ACC112 (cell line): Measurements from ENCODE around the gene GMPPB.

Experiments used
- H2AFZ ChIP-seq: fragments of 200-600 bp; sonication (generic); one replicate; pipeline ENCODE4 v1.6.0; 2017; ENCODE audit warnings: antibody characterized with exemption, low read length; ENCODE audit not compliant: unreplicated experiment
- H3K27ac ChIP-seq: fragments of 200-600 bp; sonication (generic); 2 replicates; pipeline ENCODE4 v1.5.1; 2014; ENCODE audit warnings: low read depth, mild to moderate bottlenecking, antibody characterized with exemption, low read length, moderate library complexity
- H3K27me3 ChIP-seq: fragments of 200-600 bp; sonication (generic); 2 replicates; pipeline ENCODE4 v1.6.1; 2014; ENCODE audit warnings: mild to moderate bottlenecking, antibody characterized with exemption, low read length, moderate library complexity, mixed read lengths; ENCODE audit not compliant: insufficient read depth
- H3K36me3 ChIP-seq: fragments of 200-600 bp; sonication (generic); 2 replicates; pipeline ENCODE4 v1.6.1; 2016; ENCODE audit warnings: mild to moderate bottlenecking, antibody characterized with exemption, low read length, moderate library complexity, mixed read lengths; ENCODE audit not compliant: insufficient read depth
- H3K4me1 ChIP-seq: fragments of 200-600 bp; sonication (generic); one replicate; pipeline ENCODE4 v1.6.1; 2016; ENCODE audit warnings: low read length, mixed read lengths; ENCODE audit not compliant: insufficient read depth, unreplicated experiment, control insufficient read depth
- H3K4me3 ChIP-seq: fragments of 200-600 bp; sonication (generic); 2 replicates; pipeline ENCODE4 v1.5.1; 2014; ENCODE audit warnings: mild to moderate bottlenecking, low read depth, low read length
- H3K79me2 ChIP-seq: fragments of 200-600 bp; sonication (generic); one replicate; pipeline ENCODE4 v1.6.0; 2016; ENCODE audit warnings: low read length; ENCODE audit not compliant: control insufficient read depth, unreplicated experiment, insufficient read depth

The GMPPB gene

DNA sequence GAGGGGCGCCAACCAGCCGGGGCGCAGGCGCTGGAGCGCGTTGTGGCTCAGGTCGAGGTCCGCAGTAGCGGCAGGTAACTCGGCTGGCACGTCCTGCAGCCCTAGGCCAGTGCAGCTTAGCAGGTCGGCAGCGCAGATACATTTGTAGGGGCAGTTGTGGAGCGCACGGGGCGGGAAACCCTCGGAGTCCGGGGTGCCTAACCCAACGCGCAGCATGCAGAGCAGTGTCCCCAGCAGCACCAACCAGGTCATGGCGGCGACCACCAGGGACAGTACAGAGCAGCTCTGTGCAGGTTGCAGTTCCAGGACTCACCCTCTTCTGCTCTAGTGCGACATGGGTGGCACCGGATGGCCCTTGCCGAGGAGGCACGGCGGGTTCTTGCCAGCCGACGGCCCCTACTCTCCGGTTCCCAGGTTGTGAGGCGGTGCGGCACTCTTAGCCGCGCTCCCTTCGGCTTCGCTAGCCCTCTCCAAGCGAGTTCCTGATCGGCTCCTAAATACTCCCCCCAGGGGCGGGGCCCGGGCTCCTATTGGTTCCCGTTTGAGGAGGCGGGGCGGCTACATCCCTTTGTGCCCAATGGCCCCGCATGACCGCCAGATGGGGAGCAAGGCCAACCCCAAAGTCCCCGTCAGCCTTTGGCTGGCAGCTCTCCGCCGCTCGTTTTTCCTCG is 4.4 kb downstream of the GMPPB start, which contains the start of gene AMIGO3:
Gene AMIGO3, minus strand, starts transcription at position 471 of the 671 bp plus-strand sequence. Its CDS starts 219 bp downstream, at position 252.
- H3K79me2 ChIP-seq, result peaks cover 14% of the 10 kb centered on the region
- no peaks in the 10 kb centered on the region for H3K36me3 ChIP-seq
- no peak within 1 kb of the TSS for H2AFZ ChIP-seq
- H3K27ac ChIP-seq, result no peak within 1 kb of the TSS
- peak within 1 kb of the TSS; percentile 70 for H3K4me3 ChIP-seq
- H3K4me1 ChIP-seq, result peaks cover 9% of the 10 kb centered on the region
- no peaks in the 10 kb centered on the region for H3K27me3 ChIP-seq

- no peaks in the 10 kb centered on the region for H3K27me3 ChIP-seq
- no peaks in the 10 kb centered on the region for H3K36me3 ChIP-seq
- no peak overlapping the region for H3K27ac ChIP-seq
- peaks cover 8% of the 10 kb centered on the region for H3K4me1 ChIP-seq
- peaks cover 14% of the 10 kb centered on the region for H3K79me2 ChIP-seq
- H3K4me3 ChIP-seq, result peak overlapping the region; percentile 70
- H2AFZ ChIP-seq, result no peak overlapping the region
Observed at GRCh38 chr3:49718858-49719213, 4.9 kb downstream of the GMPPB start.

DNA sequence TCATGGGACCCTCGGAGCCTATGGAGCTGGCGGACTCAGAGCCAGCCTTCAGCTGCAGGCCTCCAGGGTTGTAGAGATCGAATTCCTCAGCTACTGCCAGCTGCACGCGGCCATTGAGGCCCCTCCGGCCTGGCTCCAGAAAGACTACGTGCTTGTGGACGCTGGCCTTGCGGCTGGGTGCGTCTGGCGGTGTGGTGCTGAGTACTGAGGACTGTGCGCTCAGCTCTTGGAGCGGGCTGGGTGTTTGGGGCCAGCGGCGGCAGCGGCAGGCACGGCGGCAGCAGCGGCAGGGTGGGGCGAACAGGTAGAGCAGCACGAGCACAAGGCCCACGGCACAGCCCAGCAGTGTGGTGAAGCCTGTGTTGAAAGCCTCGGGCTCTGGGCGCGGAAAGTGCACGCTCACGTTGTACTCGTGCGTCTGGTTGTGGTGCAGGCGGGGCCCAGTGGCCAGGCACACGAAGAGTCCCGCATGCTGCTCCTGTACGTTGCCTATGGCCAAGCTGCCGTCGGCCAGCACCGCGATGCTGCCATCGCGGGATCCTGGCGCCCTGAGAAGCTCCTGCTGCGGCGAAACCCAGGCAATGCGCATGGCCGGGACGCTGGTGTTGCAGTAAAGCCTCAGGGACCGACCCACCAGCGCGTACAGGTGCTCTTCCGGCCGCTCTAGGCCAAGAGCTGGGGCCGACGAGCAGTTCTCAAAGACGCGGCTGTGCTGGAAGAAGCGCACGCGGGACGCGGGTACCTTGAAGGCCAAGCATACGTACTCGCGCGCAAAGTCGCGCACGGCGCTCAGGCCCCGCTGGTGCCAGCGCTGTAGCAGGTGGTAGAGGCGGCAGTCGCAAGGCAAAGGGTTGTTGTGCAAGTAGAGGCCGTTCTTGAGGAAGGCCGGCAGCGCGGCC is 5.5 kb downstream of the GMPPB start:
- H3K4me1 ChIP-seq, result peaks cover 8% of the 10 kb centered on the region
- no peaks in the 10 kb centered on the region for H3K27me3 ChIP-seq
- H3K36me3 ChIP-seq, result no peaks in the 10 kb centered on the region
- H3K4me3 ChIP-seq, result no peak overlapping the region
- H2AFZ ChIP-seq, result no peak overlapping the region
- H3K27ac ChIP-seq, result no peak overlapping the region
- H3K79me2 ChIP-seq, result peaks cover 11% of the 10 kb centered on the region

DNA sequence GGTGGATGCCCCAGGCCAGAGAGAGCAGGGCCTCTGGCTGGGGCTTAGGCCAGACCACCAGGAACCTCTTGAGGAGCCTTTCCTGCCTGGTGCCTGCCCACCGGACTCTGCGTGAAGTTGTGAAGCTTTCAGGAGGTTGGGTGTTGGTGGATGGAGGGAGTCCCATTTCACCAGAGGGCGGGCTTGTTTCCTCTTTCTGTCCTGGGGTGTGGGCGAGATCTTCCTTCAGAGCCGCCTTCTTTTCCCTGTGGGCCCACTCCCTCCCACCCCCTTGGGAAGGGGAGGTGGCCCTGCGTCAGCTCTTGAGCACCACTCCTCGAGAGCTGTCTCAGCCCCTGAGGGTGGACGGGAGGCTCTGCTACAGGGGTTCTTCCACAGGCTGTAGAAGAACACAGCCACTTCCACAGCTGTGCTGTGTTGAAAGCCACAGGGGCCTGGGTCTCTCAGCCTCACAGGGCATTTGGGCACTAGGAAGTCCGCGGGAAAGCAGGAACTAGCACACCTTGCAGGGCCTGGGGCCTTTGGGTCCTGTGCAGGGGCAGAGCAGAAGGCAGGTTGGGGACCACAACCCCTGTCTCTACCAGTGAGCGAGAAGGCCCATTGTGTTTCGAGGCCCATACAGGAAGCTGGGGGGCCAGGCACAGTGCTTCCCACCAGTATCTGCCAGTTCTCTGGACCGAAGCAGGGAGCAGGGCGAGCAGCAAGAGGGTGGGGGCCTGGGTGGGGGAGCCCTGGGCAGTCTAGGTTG is 6.4 kb downstream of the GMPPB start:
- H2AFZ ChIP-seq, result no peak overlapping the region
- H3K27ac ChIP-seq, result no peak overlapping the region
- H3K79me2 ChIP-seq, result peaks cover 3% of the 10 kb centered on the region
- no peaks in the 10 kb centered on the region for H3K27me3 ChIP-seq
- peaks cover under 1% of the 10 kb centered on the region for H3K4me1 ChIP-seq
- H3K4me3 ChIP-seq, result no peak overlapping the region
- H3K36me3 ChIP-seq, result no peaks in the 10 kb centered on the region

DNA sequence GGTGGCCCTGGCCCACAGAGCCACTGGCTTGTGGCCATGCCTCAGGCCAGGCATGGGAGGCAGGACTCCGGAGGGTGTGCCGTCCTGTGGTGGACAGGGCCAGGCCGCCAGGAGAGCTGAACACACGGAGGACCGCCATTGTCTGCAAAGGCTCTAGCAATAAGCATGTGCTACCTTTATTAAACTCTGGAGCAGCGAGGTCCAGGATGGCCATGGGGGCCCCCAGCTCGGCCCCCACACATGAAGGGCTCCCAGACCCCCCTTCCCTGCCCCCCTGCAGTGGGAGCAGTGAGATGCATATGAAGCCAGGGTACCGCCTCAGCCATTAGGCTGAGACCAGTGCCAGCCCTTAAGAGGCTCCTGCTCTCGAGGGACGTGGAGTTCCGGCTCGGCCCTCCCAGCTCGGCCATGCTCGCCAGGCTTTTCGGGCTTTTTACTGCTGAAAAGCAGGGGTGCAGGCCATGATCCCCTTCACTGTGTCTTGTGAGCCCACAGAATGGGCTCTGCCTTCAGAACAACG is 7.0 kb downstream of the GMPPB start:
- Histone ChIP-seq H3K27me3 (no peaks in the 10 kb centered on the region), H3K79me2 (no peaks in the 10 kb centered on the region), H3K4me3 (no peak overlapping the region), H3K27ac (no peak overlapping the region), H3K4me1 (no peaks in the 10 kb centered on the region), H2AFZ (no peak overlapping the region), H3K36me3 (no peaks in the 10 kb centered on the region)

DNA sequence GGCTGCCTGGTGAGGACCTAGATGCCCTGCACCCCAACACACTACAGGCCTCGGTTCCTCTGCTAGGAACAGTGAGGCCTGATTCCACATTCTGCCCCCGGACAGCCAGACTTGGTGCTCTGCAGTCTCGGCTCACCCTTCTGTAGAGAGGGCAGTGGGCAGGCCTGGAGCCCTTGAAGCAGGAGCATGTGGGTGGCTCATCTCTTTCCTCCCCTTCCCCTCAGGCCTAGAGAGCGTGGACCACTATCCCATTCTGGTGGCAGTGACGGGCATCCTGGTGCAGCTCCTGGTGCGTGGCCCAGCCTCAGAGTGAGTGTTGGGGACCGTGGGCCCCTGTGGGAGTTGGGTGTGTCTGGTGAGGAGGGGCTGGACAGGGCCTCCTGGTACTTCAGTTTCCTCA is 7.6 kb downstream of the GMPPB start:
- H3K27me3 ChIP-seq, result no peaks in the 10 kb centered on the region
- no peaks in the 10 kb centered on the region for H3K79me2 ChIP-seq
- no peak overlapping the region for H2AFZ ChIP-seq
- no peaks in the 10 kb centered on the region for H3K36me3 ChIP-seq
- no peak overlapping the region for H3K27ac ChIP-seq
- H3K4me1 ChIP-seq, result no peaks in the 10 kb centered on the region
- H3K4me3 ChIP-seq, result no peak overlapping the region

GRCh38 chr3:49715611-49716121 is 8.1 kb downstream of the GMPPB start:
- no peaks in the 10 kb centered on the region for H3K27me3 ChIP-seq
- no peaks in the 10 kb centered on the region for H3K36me3 ChIP-seq
- H2AFZ ChIP-seq, result no peak overlapping the region
- no peak overlapping the region for H3K27ac ChIP-seq
- no peak overlapping the region for H3K4me3 ChIP-seq
- H3K79me2 ChIP-seq, result no peaks in the 10 kb centered on the region
- H3K4me1 ChIP-seq, result no peaks in the 10 kb centered on the region

GRCh38 chr3:49714728-49715550 is 8.8 kb downstream of the GMPPB start:
- H3K4me3 ChIP-seq, result no peak overlapping the region
- H3K27ac ChIP-seq, result no peak overlapping the region
- H3K27me3 ChIP-seq, result no peaks in the 10 kb centered on the region
- no peak overlapping the region for H2AFZ ChIP-seq
- H3K36me3 ChIP-seq, result no peaks in the 10 kb centered on the region
- no peaks in the 10 kb centered on the region for H3K79me2 ChIP-seq
- no peaks in the 10 kb centered on the region for H3K4me1 ChIP-seq

- Histone ChIP-seq H3K27me3 (no peaks in the 10 kb centered on the region), H3K79me2 (no peaks in the 10 kb centered on the region), H2AFZ (no peak overlapping the region), H3K4me1 (no peaks in the 10 kb centered on the region), H3K4me3 (no peak overlapping the region), H3K36me3 (no peaks in the 10 kb centered on the region), H3K27ac (no peak overlapping the region)
Observed at GRCh38 chr3:49713336-49714105, 10.2 kb downstream of the GMPPB start.
